ENCODE data around the gene ELOVL3.

The ELOVL3 gene

GRCh38 chr10:102254426-102254825, 28.3 kb downstream of the ELOVL3 start:
- TF ChIP-seq CTCF (IDR thresholded peaks at IDR 0.05; ENCODE audit: unreplicated experiment in 3 of 3): no peak
- no peaks in the 10 kb centered on the region for H3K27me3 Mint-ChIP-seq (ENCODE audit: low read depth)
- peaks cover 16% of the 10 kb centered on the region for H3K36me3 Mint-ChIP-seq (ENCODE audit: low read depth)
- H3K4me1 Mint-ChIP-seq: no peaks in the 10 kb centered on the region
- no peaks in the 10 kb centered on the region for H3K9me3 Mint-ChIP-seq
- no peak overlapping the region for H3K27ac Mint-ChIP-seq
- no peak overlapping the region for H3K4me3 Mint-ChIP-seq

- Mint-ChIP-seq H3K36me3 (ENCODE audit: low read depth) (peaks cover 22% of the 10 kb centered on the region), H3K4me3 (no peak overlapping the region), H3K4me1 (no peaks in the 10 kb centered on the region), H3K27me3 (ENCODE audit: low read depth) (no peaks in the 10 kb centered on the region), H3K27ac (no peak overlapping the region), H3K9me3 (no peaks in the 10 kb centered on the region)
- TF ChIP-seq CTCF (IDR thresholded peaks at IDR 0.05; ENCODE audit: unreplicated experiment in 3 of 3): no peak
Observed at GRCh38 chr10:102255404-102255803, 29.3 kb downstream of the ELOVL3 start.

- Mint-ChIP-seq H3K9me3 (no peaks in the 10 kb centered on the region), H3K27me3 (ENCODE audit: low read depth) (no peaks in the 10 kb centered on the region), H3K4me3 (no peak overlapping the region), H3K27ac (peak overlapping the region in 1 of 3 experiments; percentile 69), H3K4me1 (peaks cover 46% of the 10 kb centered on the region), H3K36me3 (ENCODE audit: low read depth) (peaks cover 56% of the 10 kb centered on the region)
- TF ChIP-seq CTCF (IDR thresholded peaks at IDR 0.05; ENCODE audit: unreplicated experiment in 3 of 3): no peak
Observed at GRCh38 chr10:102261196-102261595, 35.1 kb downstream of the ELOVL3 start.

- Mint-ChIP-seq H3K4me1 (peaks cover 48% of the 10 kb centered on the region), H3K36me3 (ENCODE audit: low read depth) (peaks cover 54% of the 10 kb centered on the region), H3K9me3 (no peaks in the 10 kb centered on the region), H3K27ac (peak overlapping the region in 2 of 3 experiments; percentile 20 to 67), H3K4me3 (no peak overlapping the region), H3K27me3 (ENCODE audit: low read depth) (no peaks in the 10 kb centered on the region)
- no peak for TF ChIP-seq CTCF (IDR thresholded peaks at IDR 0.05; ENCODE audit: unreplicated experiment in 3 of 3)
Observed at GRCh38 chr10:102261842-102262241, 35.7 kb downstream of the ELOVL3 start.

- Mint-ChIP-seq H3K27me3 (ENCODE audit: low read depth) (no peaks in the 10 kb centered on the region), H3K9me3 (no peaks in the 10 kb centered on the region), H3K27ac (peak overlapping the region; percentile 63 to 68 (median 67)), H3K4me3 (no peak overlapping the region), H3K4me1 (peaks cover 58% of the 10 kb centered on the region), H3K36me3 (ENCODE audit: low read depth) (peaks cover 54% of the 10 kb centered on the region)
- no peak for TF ChIP-seq CTCF (IDR thresholded peaks at IDR 0.05; ENCODE audit: unreplicated experiment in 3 of 3)
Observed at GRCh38 chr10:102262744-102263370, 36.8 kb downstream of the ELOVL3 start.

- no peaks in the 10 kb centered on the region for H3K27me3 Mint-ChIP-seq (ENCODE audit: low read depth)
- H3K4me3 Mint-ChIP-seq: no peak overlapping the region
- no peaks in the 10 kb centered on the region for H3K9me3 Mint-ChIP-seq
- peaks cover 73% of the 10 kb centered on the region for H3K4me1 Mint-ChIP-seq
- H3K27ac Mint-ChIP-seq: peak overlapping the region in 1 of 3 experiments; percentile 1
- H3K36me3 Mint-ChIP-seq (ENCODE audit: low read depth): peaks cover 58% of the 10 kb centered on the region
- TF ChIP-seq CTCF (IDR thresholded peaks at IDR 0.05; ENCODE audit: unreplicated experiment in 3 of 3): no peak
Observed at GRCh38 chr10:102264371-102264770, 38.3 kb downstream of the ELOVL3 start.

Measured in nephron (organoid).